Caco-2 (cell line): ENCODE measurements around the gene CALCOCO1. TPM values are rescaled to one million over a fixed set of nuclear protein-coding genes. Genes with fewer than 3 reads are reported as not detected.

Experiments
- BruUV-seq: library from RNA; stranded (reverse); fragments of 400-500 nt; replicated peaks from 2 replicates; lab custom pipeline; 2021; lab: Mats Ljungman, UMichigan
- CTCF ChIA-PET: fragments of 300-600 bp; sonication (Branson Sonifier 250); formaldehyde crosslinking; loops from one replicate; lab custom pipeline; 2022; ENCODE audit warnings: antibody characterized with exemption; lab: Charles Lee
- POLR2A ChIA-PET: fragments of 300-600 bp; sonication (Branson Sonifier 250); formaldehyde crosslinking; loops from one replicate; lab custom pipeline; 2022; ENCODE audit warnings: antibody characterized with exemption; lab: Charles Lee
- DNase-seq, 2 experiments: peaks; one replicate each; pipeline versions ENCODE4 v3.0.0 to v3.0.0-alpha.2; 2020 to 2022
- H3K27me3 ChIP-seq: replicated peaks from 2 replicates; pipeline ENCODE4 v1.6.0; 2011; ENCODE audit warnings: low read length; ENCODE audit not compliant: control insufficient read depth, insufficient read depth
- H3K36me3 ChIP-seq: 2 replicates; pipeline ENCODE4 v1.5.1; 2011; ENCODE audit warnings: low read length; ENCODE audit not compliant: control insufficient read depth, insufficient read depth
- H3K4me1 ChIP-seq: fragments of 250-450 bp; sonication (Bioruptor Pico); 2 replicates; pipeline ENCODE4 v1.5.1; 2020; ENCODE audit warnings: mild to moderate bottlenecking
- H3K4me3 ChIP-seq: 2 replicates; pipeline ENCODE4 v1.5.1; 2011; ENCODE audit warnings: low read depth, mild to moderate bottlenecking, control low read depth, low read length
- H3K9me3 ChIP-seq: fragments of 250-450 bp; sonication (Bioruptor Pico); 2 replicates; pipeline ENCODE4 v1.5.1; 2020; ENCODE audit warnings: mild to moderate bottlenecking, moderate library complexity
- H3K27ac Mint-ChIP-seq: one replicate; pipeline ENCODE4 v1.8.0; 2022; ENCODE audit warnings: mixed read lengths; ENCODE audit not compliant: unreplicated experiment
- H3K27me3 Mint-ChIP-seq: one replicate; pipeline ENCODE4 v1.8.0; 2022; ENCODE audit warnings: mixed read lengths; ENCODE audit not compliant: insufficient read depth, unreplicated experiment
- H3K36me3 Mint-ChIP-seq: one replicate; pipeline ENCODE4 v1.8.0; 2022; ENCODE audit warnings: mild to moderate bottlenecking, mixed read lengths; ENCODE audit not compliant: insufficient read depth, unreplicated experiment
- H3K4me1 Mint-ChIP-seq: one replicate; pipeline ENCODE4 v1.8.0; 2022; ENCODE audit warnings: low read depth, mixed read lengths; ENCODE audit not compliant: unreplicated experiment
- H3K4me3 Mint-ChIP-seq: one replicate; pipeline ENCODE4 v1.8.0; 2022; ENCODE audit warnings: mild to moderate bottlenecking, moderate library complexity, mixed read lengths; ENCODE audit not compliant: unreplicated experiment
- H3K9me3 Mint-ChIP-seq: one replicate; pipeline ENCODE4 v1.8.0; 2022; ENCODE audit warnings: mixed read lengths; ENCODE audit not compliant: unreplicated experiment
- CTCF ChIP-seq, 2 experiments: fragments of 200-600 bp in 1 of 2; IDR thresholded peaks; 1 replicate in 1 of 2; 2 replicates in 1 of 2; pipeline versions ENCODE4 v1.5.1 to v1.8.0; 2011 to 2022; ENCODE audit warnings: antibody characterized with exemption in 1 of 2, control low read depth in 1 of 2, inconsistent platforms in 1 of 2, low read depth in 1 of 2, low read length in 1 of 2, mild to moderate bottlenecking in 1 of 2, moderate library complexity in 1 of 2; ENCODE audit not compliant: insufficient read depth in 1 of 2, severe bottlenecking in 1 of 2, unreplicated experiment in 1 of 2
- intact Hi-C: fragments of 100-400 bp; cut with micrococcal nuclease; formaldehyde crosslinking; loops from one replicate; pipeline ENCODE4 v1.10.0; 2022; ENCODE audit not compliant: unreplicated experiment
- total RNA-seq: library from RNA; stranded (reverse); gene quantifications from 2 replicates; pipeline ENCODE4 v1.2.3, GENCODE V29; 2022

The CALCOCO1 gene
- total RNA-seq, 1 experiment from 2014 or later: 19.3 TPM

- Histone ChIP-seq H3K9me3 (no peaks in the 10 kb centered on the region), H3K4me1 (no peaks in the 10 kb centered on the region), H3K27me3 (peaks cover 1% of the 10 kb centered on the region), H3K36me3 (no peaks in the 10 kb centered on the region), H3K4me3 (no peak overlapping the region)
- DNase-seq: no peak
- Mint-ChIP-seq H3K27me3 (peaks cover 4% of the 10 kb centered on the region), H3K4me1 (no peaks in the 10 kb centered on the region), H3K27ac (no peak overlapping the region), H3K4me3 (no peak overlapping the region), H3K9me3 (no peaks in the 10 kb centered on the region), H3K36me3 (no peaks in the 10 kb centered on the region)
- TF ChIP-seq CTCF (IDR thresholded peaks at IDR 0.05; ENCODE audit: insufficient read depth in 1 of 2, low read depth in 1 of 2, low read length in 1 of 2, severe bottlenecking in 1 of 2, unreplicated experiment in 1 of 2): no peak
- BruUV-seq: no TSS peak
- intact Hi-C loops: no loop called here
- ChIA-PET POLR2A (no interaction called here), CTCF (no interaction called here)
These were observed 43.0 kb upstream of the CALCOCO1 start for GRCh38 chr12:53770281-53770680.

GRCh38 chr12:53768976-53769375 is 41.7 kb upstream of the CALCOCO1 start:
- H3K27me3 Mint-ChIP-seq: peaks cover 8% of the 10 kb centered on the region
- H3K4me1 Mint-ChIP-seq: no peaks in the 10 kb centered on the region
- H3K9me3 Mint-ChIP-seq: no peaks in the 10 kb centered on the region
- POLR2A ChIA-PET: no interaction called here
- Histone ChIP-seq H3K4me1 (no peaks in the 10 kb centered on the region), H3K27me3 (peaks cover 1% of the 10 kb centered on the region), H3K9me3 (no peaks in the 10 kb centered on the region), H3K36me3 (no peaks in the 10 kb centered on the region), H3K4me3 (no peak overlapping the region)
- no peak for TF ChIP-seq CTCF (IDR thresholded peaks at IDR 0.05; ENCODE audit: insufficient read depth in 1 of 2, low read depth in 1 of 2, low read length in 1 of 2, severe bottlenecking in 1 of 2, unreplicated experiment in 1 of 2)
- no TSS peak for BruUV-seq
- no peak overlapping the region for H3K27ac Mint-ChIP-seq
- H3K36me3 Mint-ChIP-seq: no peaks in the 10 kb centered on the region
- H3K4me3 Mint-ChIP-seq: no peak overlapping the region
- no peak for DNase-seq
- intact Hi-C loops: loop anchor here (5.0 kb wide), 1 partner anchor 168 kb away; the partner anchor contains the start of gene HOXC13
- CTCF ChIA-PET: interaction anchor here (0.6 to 1.3 kb wide), 2 partner anchors 8 to 176 kb away, joined by 3 read pairs; no protein-coding TSS in a partner anchor

- Histone ChIP-seq H3K4me3 (no peak overlapping the region), H3K27me3 (peaks cover 1% of the 10 kb centered on the region), H3K4me1 (no peaks in the 10 kb centered on the region), H3K9me3 (no peaks in the 10 kb centered on the region), H3K36me3 (no peaks in the 10 kb centered on the region)
- intact Hi-C loops: loop anchor here (1.0 to 5.0 kb wide), 3 partner anchors 170 to 222 kb away; partner anchors contain the start of gene HOXC13
- no peaks in the 10 kb centered on the region for H3K9me3 Mint-ChIP-seq
- peaks cover 21% of the 10 kb centered on the region for H3K27me3 Mint-ChIP-seq
- ChIA-PET CTCF (no interaction called here), POLR2A (no interaction called here)
- no peaks in the 10 kb centered on the region for H3K36me3 Mint-ChIP-seq
- no peak for TF ChIP-seq CTCF (IDR thresholded peaks at IDR 0.05; ENCODE audit: insufficient read depth in 1 of 2, low read depth in 1 of 2, low read length in 1 of 2, severe bottlenecking in 1 of 2, unreplicated experiment in 1 of 2)
- no peak for DNase-seq
- no TSS peak for BruUV-seq
- H3K27ac Mint-ChIP-seq: no peak overlapping the region
- H3K4me1 Mint-ChIP-seq: no peaks in the 10 kb centered on the region
- H3K4me3 Mint-ChIP-seq: no peak overlapping the region
These were observed 39.6 kb upstream of the CALCOCO1 start for GRCh38 chr12:53766881-53767280.
